HTR-8/SVneo (cell line): ENCODE data around the gene PKN1.

Source experiments
- DNase-seq: peaks from one replicate; pipeline ENCODE4 v3.0.0; 2011; ENCODE audit warnings: low spot score, mixed read lengths; ENCODE audit not compliant: insufficient read length
- FAIRE-seq: peaks from 2 replicates; lab custom pipeline; 2011; peaks lifted over from hg19 to GRCh38; lab: Jason Lieb, UNC

Gene PKN1

DNA sequence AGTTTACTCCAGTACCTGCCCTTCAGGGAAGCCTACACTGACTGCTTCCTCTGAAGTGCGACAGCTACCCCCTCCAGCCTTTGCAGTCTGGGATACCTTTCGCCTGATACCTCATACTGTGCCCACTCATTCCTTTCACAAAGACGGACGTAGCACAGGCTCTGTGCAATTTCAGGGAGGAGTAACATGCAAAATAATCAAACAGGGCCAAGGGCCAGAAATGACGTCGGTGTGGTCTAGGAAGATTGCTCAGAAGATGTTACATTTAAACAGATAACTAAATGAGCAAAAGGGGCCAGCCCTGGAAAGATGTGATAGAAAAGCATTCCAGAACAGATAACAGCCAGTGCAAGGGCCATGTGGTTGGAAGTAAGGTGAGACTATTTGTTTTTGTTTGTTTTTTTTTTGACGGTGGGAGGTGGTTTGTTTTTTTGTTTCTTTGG is 7.4 kb upstream of the PKN1 start:
- DNase-seq: no peak
- FAIRE-seq: no peak

DNA sequence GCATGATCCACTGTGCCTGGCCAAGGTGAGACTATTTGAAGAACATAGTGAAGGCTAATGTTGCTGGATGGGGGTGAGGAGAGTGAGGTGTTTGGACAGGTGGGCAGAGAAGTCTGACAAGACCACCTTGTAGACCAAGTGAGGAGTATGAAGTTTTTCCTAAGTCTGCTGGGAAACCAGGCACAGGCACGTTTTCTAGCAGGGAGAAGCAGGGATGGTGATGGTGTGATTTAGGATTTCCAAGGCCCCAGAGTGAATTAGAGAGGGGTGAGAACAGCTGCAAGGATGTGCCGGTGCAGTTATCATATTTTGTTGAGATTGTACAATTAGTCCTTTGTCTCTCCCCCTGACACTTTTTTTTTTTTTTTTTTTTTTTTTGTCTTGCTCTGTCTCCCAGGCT is 5.6 kb upstream of the PKN1 start:
- FAIRE-seq: no peak
- no peak for DNase-seq

DNA sequence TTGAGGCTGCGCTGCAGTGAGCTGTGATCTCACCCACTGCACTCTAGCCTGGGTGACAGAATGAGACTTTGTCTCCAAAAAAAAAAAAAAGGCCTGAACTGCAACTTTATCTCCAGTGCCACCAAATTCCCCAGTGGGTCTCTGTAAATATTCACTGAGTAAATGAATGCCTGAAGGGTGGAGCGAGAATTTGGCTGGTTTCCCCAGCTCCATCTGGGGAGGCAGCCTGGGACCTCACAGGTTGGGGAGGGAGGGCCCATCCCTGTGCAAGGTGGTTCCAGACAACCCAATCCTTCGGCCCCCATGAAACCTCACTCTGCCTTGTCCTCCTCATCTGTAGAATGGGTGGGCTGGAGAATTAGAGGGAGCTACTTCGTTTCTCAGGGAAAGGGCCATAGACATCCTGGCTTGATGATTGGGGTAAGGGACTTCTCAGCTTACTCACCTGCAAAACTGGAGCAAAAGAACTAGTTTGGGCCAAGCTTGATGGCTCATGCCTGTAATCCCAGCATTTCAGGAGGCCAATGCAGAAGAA is 4.2 kb upstream of the PKN1 start:
- no peak for DNase-seq
- FAIRE-seq: no peak

DNA sequence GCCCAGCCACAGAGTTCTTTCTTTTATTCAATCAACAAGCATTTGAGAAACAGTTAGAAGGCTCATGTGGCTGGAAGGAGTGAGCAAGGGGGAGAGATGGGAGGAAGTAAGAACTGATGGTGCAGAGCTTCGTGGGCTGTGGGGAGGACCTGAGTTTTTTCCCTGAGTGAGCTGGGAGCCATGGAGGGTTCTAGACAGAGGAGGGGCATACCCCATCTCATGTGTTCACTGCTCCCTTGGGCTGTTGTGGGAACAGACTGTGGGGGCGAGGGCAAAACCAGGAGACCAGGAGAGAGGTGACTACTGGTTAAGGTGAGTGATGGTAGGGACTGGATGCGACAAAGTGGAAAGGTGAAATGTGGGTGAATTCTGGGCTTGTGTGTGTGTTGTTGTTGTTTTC is 2.4 kb upstream of the PKN1 start:
- DNase-seq (no peak), FAIRE-seq (no peak)

DNA sequence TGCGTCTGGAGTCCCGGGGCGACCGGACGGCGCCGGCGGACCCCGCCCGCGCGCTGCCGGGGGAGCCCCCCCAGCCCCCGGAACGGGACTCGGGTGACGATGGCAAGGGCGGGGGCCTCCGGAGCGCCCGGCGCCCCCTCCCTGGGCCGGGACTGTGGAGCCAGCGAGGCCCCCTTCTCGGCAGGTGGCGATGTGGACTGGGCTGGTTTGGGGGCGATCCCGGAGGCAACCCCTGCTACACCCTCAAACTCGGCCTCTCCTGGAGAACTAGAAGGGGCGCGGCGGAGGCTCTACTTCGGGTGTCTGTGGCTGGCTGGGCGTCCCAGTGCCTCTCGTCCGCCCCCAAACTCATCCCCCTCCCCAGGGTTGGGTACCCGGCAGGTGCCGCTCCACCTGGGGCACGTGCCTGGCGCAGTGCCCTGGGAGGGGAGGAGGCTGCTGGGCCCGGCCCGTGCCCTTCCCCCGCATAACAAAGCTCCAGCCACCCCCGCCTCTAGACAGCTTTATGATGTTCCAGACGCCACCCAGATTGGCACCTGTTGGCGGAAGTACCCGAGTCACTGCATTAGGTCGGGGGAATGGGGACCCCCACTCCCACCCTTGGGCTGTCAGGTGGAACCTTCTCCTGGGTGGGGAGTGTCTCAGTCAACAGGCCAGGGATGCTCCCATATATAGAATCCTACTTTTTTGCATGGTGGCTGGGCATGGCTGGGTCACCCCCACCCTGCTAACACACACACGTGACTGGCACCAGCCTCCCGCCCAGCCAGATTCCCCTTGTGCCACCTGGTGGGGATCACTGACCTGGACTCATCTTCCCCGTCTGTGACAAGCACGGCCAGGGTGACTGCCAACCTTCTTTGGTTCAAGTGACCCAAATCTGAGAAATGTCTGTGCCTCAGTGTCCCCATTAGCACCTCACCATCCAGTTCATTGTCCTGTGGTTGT is 722 bp downstream of the PKN1 start:
- DNase-seq (no peak), FAIRE-seq (no peak)

DNA sequence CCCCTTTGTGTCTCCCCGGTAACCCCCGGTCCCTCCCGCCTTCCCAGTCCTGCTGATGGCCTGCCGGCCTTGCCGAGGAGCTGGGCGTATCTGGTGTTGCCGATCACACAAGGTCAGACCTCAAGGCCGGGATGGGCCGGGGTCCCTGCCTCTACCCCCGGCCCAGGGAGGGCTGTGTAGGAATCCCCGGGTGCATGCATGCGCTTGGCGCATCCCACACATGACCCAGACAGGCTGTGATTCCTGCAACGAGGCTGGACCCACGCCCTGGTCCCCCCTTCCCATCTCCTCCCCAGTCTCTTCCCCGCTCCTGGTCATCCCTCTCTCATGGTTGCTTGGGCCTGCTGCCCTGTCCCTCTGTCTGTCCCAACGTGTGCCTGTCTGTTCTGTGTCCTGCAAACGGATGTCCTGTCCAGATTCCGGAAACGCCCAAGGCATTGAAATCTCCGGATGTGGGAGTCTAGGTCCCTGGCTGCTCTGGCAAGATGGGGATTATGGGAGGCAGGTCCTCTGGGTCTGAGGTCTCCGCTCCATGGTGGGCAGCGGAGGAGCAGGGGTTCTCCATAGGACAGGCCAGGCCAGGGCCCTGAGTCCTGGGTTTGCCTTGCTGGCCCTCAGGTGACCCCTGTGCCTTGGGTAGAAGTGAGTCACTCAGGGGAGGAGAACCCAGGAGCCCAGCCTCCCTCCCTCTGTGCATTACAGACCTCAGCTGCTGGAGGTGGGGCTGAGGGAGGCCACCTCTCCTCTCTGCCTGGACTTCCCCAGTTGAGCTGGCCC is 1.6 kb downstream of the PKN1 start:
- FAIRE-seq (no peak), DNase-seq (peak; percentile 77)

DNA sequence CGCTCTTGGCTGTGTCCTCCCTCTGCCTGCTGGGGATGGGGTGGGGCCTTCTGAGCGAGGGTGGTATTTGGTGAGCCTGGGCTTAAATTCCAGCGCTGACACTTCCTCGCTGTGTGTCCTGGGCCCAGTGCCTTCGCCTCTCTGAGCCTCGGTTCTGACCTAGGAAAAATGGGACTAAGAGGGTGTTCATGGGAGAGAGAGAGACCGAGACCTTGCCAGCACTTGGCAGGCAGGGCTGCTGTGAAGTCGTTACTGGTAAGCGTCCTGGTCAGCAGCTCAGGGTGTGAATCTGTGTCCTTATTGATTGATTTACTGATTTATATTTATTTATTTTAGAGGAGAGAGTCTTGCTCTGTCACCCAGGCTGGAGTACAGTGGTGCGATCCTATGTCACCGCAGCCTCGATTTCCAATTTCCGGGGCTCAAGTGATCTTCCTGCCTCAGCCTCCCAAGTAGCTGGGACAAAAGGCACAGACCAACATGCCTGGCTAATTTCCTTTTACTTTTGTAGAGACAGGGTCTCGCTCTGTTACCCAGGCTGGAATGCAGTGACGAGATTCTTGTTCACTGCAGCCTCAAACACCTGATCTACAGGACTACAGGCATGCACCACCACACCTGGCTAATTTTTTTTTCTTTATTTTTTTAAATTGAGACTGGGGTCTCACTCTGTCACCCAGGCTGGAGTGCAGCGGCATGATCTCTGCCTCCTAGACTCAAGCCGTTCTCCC is 2.4 kb downstream of the PKN1 start:
- DNase-seq: no peak
- no peak for FAIRE-seq

DNA sequence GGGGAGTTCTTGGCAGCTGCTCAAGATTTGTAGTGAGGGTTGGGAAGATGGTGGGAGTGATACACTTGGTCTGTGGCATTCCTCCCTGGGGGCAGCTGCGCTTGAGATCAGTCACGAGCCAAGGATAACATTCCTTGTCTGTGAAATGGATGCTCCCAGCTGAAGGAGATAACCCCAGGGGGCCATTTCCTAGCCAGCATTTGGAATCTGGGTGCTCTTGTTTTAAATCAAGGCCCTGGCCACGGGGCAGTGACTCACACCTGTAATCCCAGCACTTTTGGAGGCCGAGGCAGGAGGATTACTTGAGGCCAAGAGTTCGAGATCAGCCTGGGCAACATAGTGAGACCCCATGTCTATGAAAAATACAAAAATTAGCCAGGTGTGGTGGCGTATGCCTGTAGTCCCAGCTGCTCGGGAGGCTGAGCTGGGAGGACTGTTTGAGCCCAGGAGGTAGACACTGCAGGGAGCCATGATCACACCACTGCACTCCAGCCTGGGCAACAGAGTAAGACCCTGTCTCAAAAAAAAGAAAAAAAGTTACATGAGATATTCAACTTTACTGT is 4.6 kb downstream of the PKN1 start:
- DNase-seq: no peak
- FAIRE-seq: no peak

DNA sequence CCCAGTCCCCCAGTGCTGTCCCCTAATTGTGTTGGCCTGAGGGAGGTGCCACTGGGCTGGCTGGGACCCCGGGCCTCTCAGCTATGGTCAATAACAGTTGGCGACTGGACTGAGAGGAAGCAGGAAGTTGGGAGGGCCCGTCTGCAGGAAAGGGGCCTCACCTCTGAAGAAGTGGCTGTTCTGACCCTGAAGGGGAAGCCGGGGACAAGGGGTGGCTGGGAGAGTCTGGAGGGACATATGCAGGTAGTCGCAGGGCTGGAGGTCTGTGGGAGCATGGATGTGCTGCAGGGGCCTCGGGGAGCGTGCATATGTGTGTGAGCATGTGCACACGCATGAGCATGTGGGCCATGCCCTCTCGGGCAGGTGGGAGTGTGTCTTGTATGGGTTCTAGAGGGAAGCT is 5.9 kb downstream of the PKN1 start:
- no peak for FAIRE-seq

DNA sequence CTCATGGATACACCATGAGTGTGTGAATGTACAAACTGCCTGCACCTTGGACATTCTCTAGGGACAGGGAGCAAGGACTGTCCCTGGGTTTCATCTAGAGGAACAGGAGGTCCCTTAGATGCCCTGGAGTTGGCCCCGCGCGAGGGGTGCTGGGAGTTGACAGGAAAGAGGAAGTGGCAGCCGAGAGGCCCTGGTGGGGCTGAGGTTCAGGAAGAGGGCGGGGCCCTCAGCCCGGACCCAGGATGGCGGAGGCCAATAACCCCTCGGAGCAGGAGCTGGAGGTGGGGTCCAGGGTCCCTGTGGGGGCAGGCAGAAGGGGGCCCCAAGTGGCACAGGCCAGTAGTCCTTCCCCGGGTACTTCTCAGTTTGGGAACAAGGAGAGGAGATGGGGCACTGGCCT is 6.9 kb downstream of the PKN1 start:
- FAIRE-seq: no peak
- DNase-seq: no peak

More for the DNA sequence above, 5.9 kb downstream of the PKN1 start:
- DNase-seq: no peak

DNA sequence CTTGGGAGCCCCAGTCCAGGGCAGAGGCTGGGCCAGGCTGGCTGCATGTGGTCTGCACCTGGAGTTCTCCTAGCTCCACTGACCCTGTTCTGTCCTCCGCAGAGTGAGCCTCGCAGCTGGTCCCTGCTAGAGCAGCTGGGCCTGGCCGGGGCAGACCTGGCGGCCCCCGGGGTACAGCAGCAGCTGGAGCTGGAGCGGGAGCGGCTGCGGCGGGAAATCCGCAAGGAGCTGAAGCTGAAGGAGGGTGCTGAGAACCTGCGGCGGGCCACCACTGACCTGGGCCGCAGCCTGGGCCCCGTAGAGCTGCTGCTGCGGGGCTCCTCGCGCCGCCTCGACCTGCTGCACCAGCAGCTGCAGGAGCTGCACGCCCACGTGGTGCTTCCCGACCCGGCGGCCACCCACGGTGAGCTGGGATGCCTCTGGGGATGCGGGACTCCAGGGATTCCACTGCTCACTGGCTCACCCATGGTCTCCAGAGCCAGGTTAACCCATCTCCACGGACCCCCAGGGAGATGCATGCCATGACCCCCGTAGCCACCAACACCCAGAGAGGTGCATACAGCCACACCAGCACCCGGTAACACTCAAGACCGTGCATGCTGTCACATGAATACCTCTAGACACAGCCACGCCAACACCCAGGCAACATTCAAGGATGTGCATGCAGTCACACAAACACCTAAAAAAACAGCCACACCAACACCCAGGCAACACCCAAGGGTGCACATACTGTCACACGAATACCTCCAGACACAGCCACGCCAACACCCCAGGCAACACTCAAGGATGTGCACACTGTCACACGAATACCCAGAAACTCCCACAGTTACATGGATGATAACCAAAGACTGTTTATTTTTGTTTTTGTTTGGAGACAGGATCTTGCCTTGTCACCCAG is 8.2 kb downstream of the PKN1 start:
- no peak for FAIRE-seq
- DNase-seq: no peak

DNA sequence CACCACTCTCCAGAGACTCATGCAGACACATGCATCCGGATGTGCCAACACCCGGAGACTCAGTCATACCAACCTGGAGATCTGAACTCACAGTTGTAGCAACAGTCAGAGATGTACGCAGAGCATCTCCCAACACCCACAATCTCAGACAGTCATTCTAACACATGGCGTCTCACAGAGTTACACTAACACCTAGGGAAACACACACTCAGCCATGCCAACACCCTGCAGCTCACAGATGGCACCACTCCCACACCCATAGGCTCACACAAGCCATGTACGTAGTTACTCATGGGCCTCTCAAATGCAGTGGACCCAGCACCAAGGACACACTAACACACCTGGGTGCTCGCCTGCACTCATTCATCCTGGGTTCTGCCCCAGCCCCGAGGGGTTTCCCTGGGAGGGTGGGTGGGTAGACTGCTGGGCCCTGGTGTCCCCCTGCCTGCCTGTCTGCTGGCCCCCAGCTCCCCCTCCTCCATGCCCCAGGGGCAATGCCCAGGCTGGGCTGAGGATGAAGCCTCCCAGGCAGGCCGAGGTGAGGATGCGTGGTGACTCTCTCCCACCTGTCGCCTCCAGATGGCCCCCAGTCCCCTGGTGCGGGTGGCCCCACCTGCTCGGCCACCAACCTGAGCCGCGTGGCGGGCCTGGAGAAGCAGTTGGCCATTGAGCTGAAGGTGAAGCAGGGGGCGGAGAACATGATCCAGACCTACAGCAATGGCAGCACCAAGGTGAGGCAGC is 10.0 kb downstream of the PKN1 start:
- FAIRE-seq (no peak), DNase-seq (no peak)

DNA sequence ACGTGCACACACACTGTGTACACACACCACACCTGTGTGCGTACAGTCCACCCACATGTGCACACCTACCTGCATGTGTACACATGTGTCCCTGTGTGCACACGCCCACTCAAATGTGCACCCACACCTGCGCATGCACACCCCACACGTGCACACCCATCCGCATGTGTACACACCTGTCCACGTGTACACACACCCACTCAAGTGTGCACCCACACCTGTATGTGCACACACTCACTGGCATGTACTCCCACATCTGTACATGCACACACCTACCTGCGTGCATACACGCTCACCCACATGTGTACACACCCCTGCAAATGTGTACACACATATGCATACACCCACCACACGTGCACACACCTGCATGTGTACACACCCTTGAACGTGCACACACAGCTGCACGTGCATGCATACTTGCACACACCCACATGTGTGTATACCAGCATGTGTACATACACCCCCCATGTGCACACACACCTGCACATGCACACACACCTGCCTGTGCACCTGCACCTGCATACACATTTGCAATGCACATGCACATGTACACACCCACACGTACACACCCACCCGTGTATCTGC is 10.6 kb downstream of the PKN1 start:
- DNase-seq: no peak
- FAIRE-seq: peak; percentile 95

DNA sequence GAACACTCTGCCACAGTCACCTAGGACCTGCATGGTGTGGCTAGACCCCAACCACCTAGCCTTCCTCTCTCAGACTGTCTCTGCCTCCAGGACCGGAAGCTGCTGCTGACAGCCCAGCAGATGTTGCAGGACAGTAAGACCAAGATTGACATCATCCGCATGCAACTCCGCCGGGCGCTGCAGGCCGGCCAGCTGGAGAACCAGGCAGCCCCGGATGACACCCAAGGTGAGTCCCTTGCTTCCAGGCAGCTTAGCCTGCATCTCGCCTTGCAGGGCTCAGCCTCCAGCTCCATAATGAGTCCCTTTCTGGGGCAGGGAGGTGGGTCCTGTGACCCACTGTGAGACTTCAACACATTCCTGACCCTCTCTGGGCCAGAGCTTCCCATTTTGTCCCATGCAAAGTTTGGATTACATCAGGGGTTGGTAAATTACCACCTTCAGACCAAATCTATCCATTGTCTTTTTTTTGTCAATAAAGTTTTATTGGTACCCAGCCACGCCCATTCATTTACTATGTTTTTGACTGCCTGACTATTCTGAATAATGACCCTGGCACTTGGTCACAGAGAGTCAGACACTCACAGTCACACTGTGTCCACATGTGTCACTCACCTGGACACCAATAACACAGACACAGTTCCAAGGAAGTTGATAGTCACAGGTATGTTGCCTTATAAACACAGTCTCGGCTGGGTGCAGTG is 13.4 kb downstream of the PKN1 start:
- FAIRE-seq: no peak
- no peak for DNase-seq

DNA sequence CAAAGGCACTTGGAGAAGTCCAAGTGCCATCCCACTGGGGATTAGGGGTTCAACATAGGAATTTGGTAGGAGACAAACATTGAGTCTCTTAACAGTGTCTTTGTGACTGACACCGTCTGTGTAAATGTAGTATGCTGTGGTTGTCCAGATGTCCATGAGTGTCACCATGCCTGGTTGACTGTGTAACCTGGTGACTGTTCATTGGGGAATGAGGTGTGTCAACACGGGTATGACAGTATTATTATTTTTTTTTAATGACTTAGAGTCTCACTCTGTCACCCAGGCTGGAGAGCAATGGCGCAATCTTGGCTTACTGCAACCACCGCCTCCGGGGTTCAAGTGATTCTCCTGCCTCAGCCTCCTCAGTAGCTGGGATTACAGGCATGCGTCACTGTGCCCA is 16.2 kb downstream of the PKN1 start:
- no peak for FAIRE-seq
- DNase-seq: no peak

DNA sequence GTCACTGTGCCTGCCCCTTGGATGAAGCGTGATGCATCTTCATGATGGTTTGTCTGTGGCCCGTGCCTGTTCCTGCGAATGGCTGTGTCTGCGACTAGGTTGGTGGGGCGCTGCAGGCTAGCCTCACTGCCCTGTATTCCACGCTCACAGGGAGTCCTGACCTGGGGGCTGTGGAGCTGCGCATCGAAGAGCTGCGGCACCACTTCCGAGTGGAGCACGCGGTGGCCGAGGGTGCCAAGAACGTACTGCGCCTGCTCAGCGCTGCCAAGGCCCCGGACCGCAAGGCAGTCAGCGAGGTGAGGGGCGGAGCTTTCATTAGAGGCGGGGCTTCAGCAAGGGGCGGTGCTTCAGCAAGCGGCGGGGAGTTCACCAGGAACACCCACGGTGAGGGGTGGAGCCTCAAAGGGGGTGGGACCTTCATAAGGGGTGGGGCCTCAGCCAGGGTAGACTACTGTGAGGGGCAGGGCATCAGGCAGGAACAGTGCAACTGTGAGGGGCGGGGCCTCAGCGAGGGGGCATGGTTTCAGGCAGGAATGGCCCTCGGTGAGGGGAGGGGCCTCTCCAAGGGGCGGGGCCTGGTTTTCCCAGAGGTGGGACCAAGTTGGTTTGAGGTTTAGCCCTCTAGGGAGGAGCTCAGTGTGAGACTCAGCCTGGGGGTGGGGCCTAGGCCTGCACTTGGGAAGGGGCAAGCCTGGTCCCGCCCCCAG is 17.2 kb downstream of the PKN1 start:
- DNase-seq: no peak
- no peak for FAIRE-seq

DNA sequence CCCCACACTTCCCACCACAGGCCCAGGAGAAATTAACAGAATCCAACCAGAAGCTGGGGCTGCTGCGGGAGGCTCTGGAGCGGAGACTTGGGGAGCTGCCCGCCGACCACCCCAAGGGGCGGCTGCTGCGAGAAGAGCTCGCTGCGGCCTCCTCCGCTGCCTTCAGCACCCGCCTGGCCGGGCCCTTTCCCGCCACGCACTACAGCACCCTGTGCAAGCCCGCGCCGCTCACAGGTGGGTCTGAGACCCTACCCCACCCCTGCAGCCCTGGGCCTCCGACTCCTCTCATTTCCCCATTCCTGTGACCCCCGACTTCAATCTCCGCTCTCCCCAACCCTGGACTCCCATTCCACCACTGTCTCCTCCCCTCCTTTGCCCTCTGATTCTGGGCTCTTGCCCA is 17.8 kb downstream of the PKN1 start:
- FAIRE-seq (no peak), DNase-seq (no peak)
